SU-DHL-6 (cell line): Measurements from ENCODE around the gene PHF10.

ENCODE experiments used
- H2AFZ ChIP-seq: fragments of 200-600 bp; sonication (generic); 2 replicates; pipeline ENCODE4 v1.6.1; 2014; ENCODE audit warnings: low read depth, mild to moderate bottlenecking, moderate library complexity, mixed read lengths, antibody characterized with exemption, low read length; ENCODE audit not compliant: severe bottlenecking
- H3F3A ChIP-seq: fragments of 200-600 bp; shearing (Covaris generic); 2 replicates; pipeline ENCODE4 v1.6.0; 2016; ENCODE audit warnings: antibody characterized with exemption, mild to moderate bottlenecking; ENCODE audit not compliant: insufficient read depth
- H3K27ac ChIP-seq: fragments of 200-600 bp; sonication (generic); 2 replicates; pipeline ENCODE4 v1.5.1; 2016; ENCODE audit warnings: low read depth, mild to moderate bottlenecking, low read length, moderate library complexity, mixed read lengths
- H3K27me3 ChIP-seq: fragments of 200-600 bp; sonication (generic), shearing (Covaris generic); 2 replicates; pipeline ENCODE4 v1.6.0; 2014; ENCODE audit warnings: mild to moderate bottlenecking, low read length
- H3K36me3 ChIP-seq: fragments of 200-600 bp; sonication (generic); 2 replicates; pipeline ENCODE4 v1.6.1; 2014; ENCODE audit warnings: mild to moderate bottlenecking, low read length, mixed read lengths
- H3K4me2 ChIP-seq: fragments of 300-600, 200-600 bp; shearing (Covaris generic), sonication (generic); 2 replicates; pipeline ENCODE4 v1.6.0; 2014; ENCODE audit warnings: low read length, low read depth, mild to moderate bottlenecking; ENCODE audit not compliant: poor library complexity, severe bottlenecking
- H3K4me3 ChIP-seq: fragments of 200-600 bp; sonication (generic); 2 replicates; pipeline ENCODE4 v1.5.1; 2014; ENCODE audit warnings: antibody characterized with exemption, low read length, mild to moderate bottlenecking, mixed read lengths; ENCODE audit not compliant: insufficient read depth, poor library complexity, severe bottlenecking
- H3K79me2 ChIP-seq: fragments of 200-600 bp; sonication (generic); 2 replicates; pipeline ENCODE4 v1.6.1; 2014; ENCODE audit warnings: mild to moderate bottlenecking, low read length, moderate library complexity; ENCODE audit not compliant: insufficient read depth
- H3K9ac ChIP-seq: fragments of 200-600 bp; sonication (generic); 2 replicates; pipeline ENCODE4 v1.7.0; 2014; ENCODE audit warnings: mild to moderate bottlenecking, low read length
- H3K9me2 ChIP-seq: fragments of 200-600 bp; sonication (generic); replicated peaks from 2 replicates; pipeline ENCODE4 v1.6.1; 2014; ENCODE audit warnings: low read length; ENCODE audit not compliant: insufficient read depth
- H3K9me3 ChIP-seq: fragments of 200-600 bp; sonication (generic); 2 replicates; pipeline ENCODE4 v1.6.1; 2014; ENCODE audit warnings: low read length, mixed read lengths; ENCODE audit not compliant: insufficient read depth
- H4K20me1 ChIP-seq: fragments of 200-600 bp; sonication (generic); 2 replicates; pipeline ENCODE4 v1.6.1; 2014; ENCODE audit warnings: low read depth, mild to moderate bottlenecking, antibody characterized with exemption, low read length, moderate library complexity, mixed read lengths
- CTCF ChIP-seq: fragments of 200-600 bp; sonication (generic); IDR thresholded peaks from one replicate; pipeline ENCODE4 v1.5.1; 2017; ENCODE audit warnings: antibody characterized with exemption, mild to moderate bottlenecking, low read length, moderate library complexity; ENCODE audit not compliant: insufficient read depth, poor library complexity, severe bottlenecking
- EZH2phosphoT487 ChIP-seq: fragments of 200-600 bp; sonication (generic), shearing (Covaris generic); conservative IDR thresholded peaks from 2 replicates; pipeline ENCODE4 v1.6.1; 2018; ENCODE audit warnings: mild to moderate bottlenecking, antibody characterized with exemption, low read length, moderate library complexity, mixed read lengths

Gene PHF10

GRCh38 chr6:169660751-169661390 is 63.4 kb downstream of the PHF10 start:
- Histone ChIP-seq H3K9me3 (no peaks in the 10 kb centered on the region), H4K20me1 (no peaks in the 10 kb centered on the region), H3K4me2 (no peak overlapping the region), H3K27me3 (no peaks in the 10 kb centered on the region), H3K79me2 (no peaks in the 10 kb centered on the region), H3F3A (no peaks in the 10 kb centered on the region), H3K9me2 (no peaks in the 10 kb centered on the region), H3K27ac (no peak overlapping the region), H3K4me3 (no peak overlapping the region), H3K9ac (no peak overlapping the region), H3K36me3 (peaks cover 4% of the 10 kb centered on the region; the same call in 1 of the 2 replicates), H2AFZ (no peak overlapping the region)
- no peak for TF ChIP-seq EZH2phosphoT487
- no peak for TF ChIP-seq CTCF

- Histone ChIP-seq H3K27me3 (no peaks in the 10 kb centered on the region), H2AFZ (no peak overlapping the region), H3K4me3 (no peak overlapping the region), H3K79me2 (no peaks in the 10 kb centered on the region), H4K20me1 (no peaks in the 10 kb centered on the region), H3K9me2 (no peaks in the 10 kb centered on the region), H3K4me2 (no peak overlapping the region), H3K9me3 (no peaks in the 10 kb centered on the region), H3F3A (no peaks in the 10 kb centered on the region), H3K27ac (no peak overlapping the region), H3K9ac (no peak overlapping the region), H3K36me3 (peaks cover 4% of the 10 kb centered on the region; the same call in 1 of the 2 replicates)
- TF ChIP-seq EZH2phosphoT487, result no peak
- TF ChIP-seq CTCF, result no peak
Observed at GRCh38 chr6:169659820-169660610, 64.3 kb downstream of the PHF10 start.

GRCh38 chr6:169657284-169657610 is 67.1 kb downstream of the PHF10 start:
- Histone ChIP-seq H4K20me1 (no peaks in the 10 kb centered on the region), H3K36me3 (peaks cover 8% of the 10 kb centered on the region; the same call in 1 of the 2 replicates), H3K4me3 (no peak overlapping the region), H3K79me2 (no peaks in the 10 kb centered on the region), H3K9ac (no peak overlapping the region), H3K9me2 (no peaks in the 10 kb centered on the region), H3K27ac (no peak overlapping the region), H2AFZ (no peak overlapping the region), H3K27me3 (no peaks in the 10 kb centered on the region), H3F3A (no peaks in the 10 kb centered on the region), H3K4me2 (no peak overlapping the region), H3K9me3 (no peaks in the 10 kb centered on the region)
- TF ChIP-seq CTCF (no peak), EZH2phosphoT487 (no peak)
